ENCODE measurements around the gene NBEAL2. TPM values are rescaled to one million over a fixed set of nuclear protein-coding genes. Genes with fewer than 3 reads are reported as not detected.

Gene NBEAL2
- total RNA-seq, 1 experiment from 2014 or later: 50.7 TPM

- no peak overlapping the region for H2AFZ ChIP-seq (ENCODE audit: low read length)
- peak; percentile 11; the same call in 1 of the 2 replicates for TF ChIP-seq CTCF (conservative IDR thresholded peaks at IDR 0.05; ENCODE audit: low read depth, low read length)
- TF ChIP-seq EZH2phosphoT487 (IDR thresholded peaks at IDR 0.05; ENCODE audit: borderline replicate concordance, low read length): no peak
- CTCF ChIA-PET: interaction anchor here (1.1 kb wide), 1 partner anchor 66 kb away, joined by 4 read pairs; no protein-coding TSS in a partner anchor
- H3F3A ChIP-seq (ENCODE audit: low read length, unreplicated experiment): no peaks in the 10 kb centered on the region
- no peaks in the 10 kb centered on the region for H3K79me2 ChIP-seq (ENCODE audit: low read length)
- POLR2A ChIA-PET (ENCODE audit: unreplicated experiment): no interaction called here
- ATAC-seq: no peak
- H4K20me1 ChIP-seq (ENCODE audit: low read length): no peaks in the 10 kb centered on the region
- no peaks in the 10 kb centered on the region for H3K27me3 ChIP-seq (ENCODE audit: low read length)
- H3K9ac ChIP-seq (ENCODE audit: low read length): no peak overlapping the region
- H3K4me3 ChIP-seq (ENCODE audit: low read length): no peak overlapping the region
- H3K4me2 ChIP-seq (ENCODE audit: low read length): no peak overlapping the region
- peaks cover 11% of the 10 kb centered on the region; the same call in 1 of the 2 replicates for H3K36me3 ChIP-seq (ENCODE audit: low read depth, low read length)
- peaks cover 9% of the 10 kb centered on the region for H3K4me1 ChIP-seq (ENCODE audit: insufficient read depth, low read length)
- no peaks in the 10 kb centered on the region for H3K9me3 ChIP-seq (ENCODE audit: low read length)
- no peak overlapping the region for H3K27ac ChIP-seq (ENCODE audit: low read length)
- H3K9me2 ChIP-seq (replicated peaks; ENCODE audit: low read length): no peaks in the 10 kb centered on the region
- DNase-seq: no peak
- TSS peak; percentile 4 for BruUV-seq (replicated peaks)
- intact Hi-C loops (cut with micrococcal nuclease): loop anchor here (5.0 kb wide), 1 partner anchor 77 kb away; no protein-coding TSS in a partner anchor
Measured at GRCh38 chr3:46998852-46999515, 19.5 kb downstream of the NBEAL2 start.

GRCh38 chr3:46999516-47000197 is 20.2 kb downstream of the NBEAL2 start:
- Histone ChIP-seq H3K9me2 (replicated peaks; ENCODE audit: low read length) (no peaks in the 10 kb centered on the region), H2AFZ (ENCODE audit: low read length) (no peak overlapping the region), H3K4me1 (ENCODE audit: insufficient read depth, low read length) (peaks cover 9% of the 10 kb centered on the region), H4K20me1 (ENCODE audit: low read length) (no peaks in the 10 kb centered on the region), H3K9ac (ENCODE audit: low read length) (no peak overlapping the region), H3K27ac (ENCODE audit: low read length) (no peak overlapping the region), H3K79me2 (ENCODE audit: low read length) (no peaks in the 10 kb centered on the region), H3K4me2 (ENCODE audit: low read length) (no peak overlapping the region), H3F3A (ENCODE audit: low read length, unreplicated experiment) (no peaks in the 10 kb centered on the region), H3K9me3 (ENCODE audit: low read length) (no peaks in the 10 kb centered on the region), H3K4me3 (ENCODE audit: low read length) (no peak overlapping the region), H3K36me3 (ENCODE audit: low read depth, low read length) (peaks cover 14% of the 10 kb centered on the region; the same call in 1 of the 2 replicates), H3K27me3 (ENCODE audit: low read length) (no peaks in the 10 kb centered on the region)
- ChIA-PET POLR2A (ENCODE audit: unreplicated experiment) (no interaction called here), CTCF (no interaction called here)
- TF ChIP-seq CTCF (conservative IDR thresholded peaks at IDR 0.05; ENCODE audit: low read depth, low read length) (no peak), EZH2phosphoT487 (IDR thresholded peaks at IDR 0.05; ENCODE audit: borderline replicate concordance, low read length) (no peak), EZH2 (IDR thresholded peaks at IDR 0.05; ENCODE audit: low read length, unreplicated experiment) (no peak)
- intact Hi-C loops (cut with micrococcal nuclease): loop anchor here (5.0 kb wide), 1 partner anchor 77 kb away; no protein-coding TSS in a partner anchor
- no TSS peak for BruUV-seq (replicated peaks)
- ATAC-seq (no peak), DNase-seq (no peak)

Measured in PC-3 (cell line).